Lower lobe of right lung (tissue), 2 donors: ENCODE results near the gene TBL1X. TPM values are rescaled to one million over a fixed set of nuclear protein-coding genes. Genes with fewer than 3 reads are reported as not detected.

ENCODE experiments used
- ATAC-seq, 2 donors: fragments of 200-7000 bp; cut with Tn5 transposase; one replicate each; pipeline ENCODE4 v1.9.1; 2020 to 2022; ENCODE audit warnings: mild to moderate bottlenecking in 2 of 2, moderate library complexity in 2 of 2
- DNase-seq: peaks from one replicate; pipeline ENCODE4 v3.0.0-alpha.2; 2020
- H3K27ac ChIP-seq: fragments of 200-600 bp; one replicate; pipeline ENCODE4 v1.8.0; 2022
- H3K27me3 ChIP-seq: fragments of 200-600 bp; one replicate; pipeline ENCODE4 v1.8.0; 2022; ENCODE audit warnings: low read depth
- H3K36me3 ChIP-seq: fragments of 200-600 bp; one replicate; pipeline ENCODE4 v1.8.0; 2022; ENCODE audit warnings: mild to moderate bottlenecking
- H3K4me1 ChIP-seq: fragments of 200-600 bp; one replicate; pipeline ENCODE4 v1.8.0; 2022
- H3K4me3 ChIP-seq: fragments of 200-600 bp; one replicate; pipeline ENCODE4 v1.8.0; 2022; ENCODE audit warnings: mild to moderate bottlenecking
- H3K9me3 ChIP-seq: fragments of 200-600 bp; one replicate; pipeline ENCODE4 v1.8.0; 2022
- intact Hi-C: fragments of 100-400 bp; cut with DNase I; formaldehyde crosslinking; loops from one replicate; pipeline ENCODE4 v1.11.0; 2022
- total RNA-seq: library from RNA; stranded (reverse); fragmentation: NEBNext Ultra II Directional; extraction: Animal tissue kit (Norgen Biotek cat#: 25700); gene quantifications from one replicate; pipeline ENCODE4 v1.2.1, GENCODE V29; 2021
- TF ChIP-seq, protein P1 (sequence below): fragments of 200-600 bp; IDR thresholded peaks from one replicate; pipeline ENCODE4 v1.8.0; 2022; ENCODE audit warnings: antibody characterized with exemption, mild to moderate bottlenecking
- donor health status: DM: no; HTN: yes; CAD: no; lungs with severe emphysema.

TBL1X gene
- total RNA-seq, 1 donor from 2014 or later = 21.4 TPM

DNA sequence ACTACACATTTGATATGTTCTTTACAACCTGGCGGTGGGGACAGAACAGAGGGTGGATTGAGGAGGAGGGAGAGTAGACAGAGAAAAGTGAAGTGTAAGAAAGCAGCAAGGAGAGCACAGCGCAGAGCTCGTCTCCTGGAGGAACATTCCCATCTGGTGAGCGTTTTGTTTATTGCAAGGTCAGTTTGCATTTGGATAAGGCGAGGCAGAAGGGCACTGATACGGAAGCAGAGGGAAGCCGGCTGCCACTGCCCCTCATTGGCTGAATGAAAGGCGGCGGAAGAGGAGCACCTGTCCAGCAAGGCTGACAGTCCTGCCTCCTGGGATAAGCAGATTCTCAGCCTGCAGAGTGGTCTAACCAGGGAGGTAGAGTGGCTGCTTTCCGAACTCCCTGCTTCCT lies 217.6 kb downstream of the TBL1X start:
- H3K4me3 ChIP-seq = no peak overlapping the region
- DNase-seq = no peak
- intact Hi-C loops = no loop called here
- H3K36me3 ChIP-seq = no peaks in the 10 kb centered on the region
- no peaks in the 10 kb centered on the region for H3K4me1 ChIP-seq
- no peaks in the 10 kb centered on the region for H3K9me3 ChIP-seq
- H3K27ac ChIP-seq = no peak overlapping the region
- no peak for ATAC-seq
- no peaks in the 10 kb centered on the region for H3K27me3 ChIP-seq
- TF ChIP-seq, protein P1, sequence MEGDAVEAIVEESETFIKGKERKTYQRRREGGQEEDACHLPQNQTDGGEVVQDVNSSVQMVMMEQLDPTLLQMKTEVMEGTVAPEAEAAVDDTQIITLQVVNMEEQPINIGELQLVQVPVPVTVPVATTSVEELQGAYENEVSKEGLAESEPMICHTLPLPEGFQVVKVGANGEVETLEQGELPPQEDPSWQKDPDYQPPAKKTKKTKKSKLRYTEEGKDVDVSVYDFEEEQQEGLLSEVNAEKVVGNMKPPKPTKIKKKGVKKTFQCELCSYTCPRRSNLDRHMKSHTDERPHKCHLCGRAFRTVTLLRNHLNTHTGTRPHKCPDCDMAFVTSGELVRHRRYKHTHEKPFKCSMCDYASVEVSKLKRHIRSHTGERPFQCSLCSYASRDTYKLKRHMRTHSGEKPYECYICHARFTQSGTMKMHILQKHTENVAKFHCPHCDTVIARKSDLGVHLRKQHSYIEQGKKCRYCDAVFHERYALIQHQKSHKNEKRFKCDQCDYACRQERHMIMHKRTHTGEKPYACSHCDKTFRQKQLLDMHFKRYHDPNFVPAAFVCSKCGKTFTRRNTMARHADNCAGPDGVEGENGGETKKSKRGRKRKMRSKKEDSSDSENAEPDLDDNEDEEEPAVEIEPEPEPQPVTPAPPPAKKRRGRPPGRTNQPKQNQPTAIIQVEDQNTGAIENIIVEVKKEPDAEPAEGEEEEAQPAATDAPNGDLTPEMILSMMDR = no peak

DNA sequence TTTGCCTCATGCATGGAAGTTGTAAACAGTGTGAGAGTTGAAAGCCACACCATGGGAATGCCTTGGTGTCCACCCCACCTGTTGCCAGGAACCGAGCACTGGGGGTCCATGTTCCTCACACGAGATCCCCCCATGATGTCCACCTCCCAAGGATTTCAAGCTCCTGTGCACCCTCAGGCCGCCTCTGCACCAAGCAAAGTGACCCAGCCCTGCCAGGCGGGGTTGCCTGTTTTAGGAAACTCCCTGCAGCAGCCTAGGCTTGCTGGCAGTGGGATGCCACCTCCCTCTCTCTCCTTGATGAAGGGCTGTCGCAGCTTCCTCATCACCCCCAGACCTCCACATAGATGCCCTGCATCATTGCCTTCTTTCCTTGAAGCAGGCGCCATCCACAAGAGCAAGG lies 218.0 kb downstream of the TBL1X start:
- no peaks in the 10 kb centered on the region for H3K36me3 ChIP-seq
- H3K9me3 ChIP-seq = no peaks in the 10 kb centered on the region
- DNase-seq (no peak), ATAC-seq (no peak)
- intact Hi-C loops = no loop called here
- H3K27me3 ChIP-seq = no peaks in the 10 kb centered on the region
- no peak overlapping the region for H3K4me3 ChIP-seq
- TF ChIP-seq, protein P1 = no peak
- H3K4me1 ChIP-seq = no peaks in the 10 kb centered on the region
- no peak overlapping the region for H3K27ac ChIP-seq

DNA sequence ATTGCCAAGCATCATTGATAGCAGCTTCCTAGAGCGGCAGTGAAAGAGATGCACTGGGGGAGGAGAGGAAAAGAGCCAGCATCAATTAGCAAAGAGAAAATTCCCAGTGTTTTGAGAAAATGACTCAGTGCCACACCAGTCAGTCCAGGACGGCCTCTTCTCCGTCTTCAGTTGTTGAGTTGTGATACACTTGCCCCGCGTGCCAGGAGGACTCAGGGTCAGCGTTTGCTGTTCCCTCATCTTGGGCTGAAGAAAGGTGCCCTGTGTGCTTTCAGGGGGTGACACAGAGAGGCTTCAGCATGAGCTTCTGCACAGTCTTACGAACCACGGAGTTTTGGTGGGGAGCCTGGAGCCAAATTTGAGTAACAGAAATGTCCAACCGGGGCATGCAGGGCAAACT lies 218.5 kb downstream of the TBL1X start:
- Histone ChIP-seq H3K4me3 (no peak overlapping the region), H3K4me1 (no peaks in the 10 kb centered on the region), H3K27ac (no peak overlapping the region), H3K36me3 (no peaks in the 10 kb centered on the region), H3K9me3 (no peaks in the 10 kb centered on the region), H3K27me3 (no peaks in the 10 kb centered on the region)
- intact Hi-C loops = no loop called here
- DNase-seq (no peak), ATAC-seq (no peak)
- TF ChIP-seq, protein P1 = no peak

DNA sequence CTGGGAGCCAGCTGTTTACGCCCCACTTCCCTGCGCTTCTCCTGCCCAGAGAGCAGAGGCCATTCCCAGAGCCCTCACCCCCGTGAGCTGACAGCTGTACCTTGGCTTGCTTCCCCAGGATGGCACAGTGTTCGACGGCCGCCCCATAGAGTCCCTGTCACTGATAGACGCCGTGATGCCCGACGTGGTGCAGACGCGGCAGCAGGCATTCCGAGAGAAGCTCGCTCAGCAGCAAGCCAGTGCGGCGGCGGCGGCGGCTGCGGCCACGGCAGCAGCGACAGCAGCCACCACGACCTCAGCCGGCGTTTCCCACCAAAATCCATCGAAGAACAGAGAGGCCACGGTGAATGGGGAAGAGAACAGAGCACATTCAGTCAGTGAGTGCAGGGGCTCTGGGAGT lies 223.0 kb downstream of the TBL1X start:
- no peaks in the 10 kb centered on the region for H3K27me3 ChIP-seq
- intact Hi-C loops = no loop called here
- no peaks in the 10 kb centered on the region for H3K9me3 ChIP-seq
- TF ChIP-seq, protein P1 = no peak
- no peak for ATAC-seq
- no peak overlapping the region for H3K27ac ChIP-seq
- H3K4me1 ChIP-seq = no peaks in the 10 kb centered on the region
- H3K36me3 ChIP-seq = no peaks in the 10 kb centered on the region
- no peak overlapping the region for H3K4me3 ChIP-seq
- DNase-seq = no peak

DNA sequence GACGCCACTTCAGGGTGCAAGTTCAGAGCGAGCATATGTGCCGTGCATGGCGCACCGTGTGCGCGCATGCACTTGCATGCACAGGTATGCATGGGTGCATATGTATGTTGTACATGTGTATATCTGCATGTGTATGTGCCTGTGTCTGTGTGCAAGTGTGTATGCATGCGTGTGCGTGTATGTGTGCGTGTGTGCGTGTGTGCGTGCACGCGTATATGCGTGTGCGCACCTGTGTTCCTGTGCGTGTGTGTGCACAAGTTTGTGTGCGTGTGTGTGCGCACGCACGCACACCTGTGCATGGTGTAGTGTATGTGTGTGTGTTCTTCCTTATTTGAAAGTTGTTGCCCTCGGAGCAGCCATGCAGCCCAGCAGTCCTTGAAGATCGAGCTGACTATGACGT lies 224.0 kb downstream of the TBL1X start:
- no peaks in the 10 kb centered on the region for H3K4me1 ChIP-seq
- TF ChIP-seq, protein P1 = no peak
- intact Hi-C loops = no loop called here
- ATAC-seq = no peak
- H3K27me3 ChIP-seq = no peaks in the 10 kb centered on the region
- H3K36me3 ChIP-seq = no peaks in the 10 kb centered on the region
- H3K9me3 ChIP-seq = no peaks in the 10 kb centered on the region
- H3K27ac ChIP-seq = no peak overlapping the region
- no peak overlapping the region for H3K4me3 ChIP-seq
- DNase-seq = no peak

DNA sequence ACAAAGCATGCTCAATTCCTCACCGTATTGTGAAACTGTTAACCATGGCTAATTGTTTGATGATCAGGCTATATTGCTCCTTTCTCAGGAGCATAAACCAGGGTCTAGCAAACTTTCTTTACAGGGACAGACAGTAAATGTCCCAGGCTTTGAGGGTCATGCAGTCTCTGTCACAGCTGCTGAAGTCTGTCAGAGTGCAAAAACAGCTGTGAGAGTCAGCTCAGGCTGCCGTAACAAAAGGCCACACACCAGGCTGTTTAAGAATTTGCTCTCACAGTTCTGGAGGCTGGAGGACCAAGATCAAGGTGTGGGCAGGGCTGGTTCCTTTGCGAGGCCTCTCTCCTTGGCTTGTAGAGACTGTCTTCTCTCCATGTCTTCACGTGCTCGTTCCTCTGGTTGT lies 225.2 kb downstream of the TBL1X start:
- Histone ChIP-seq H3K36me3 (no peaks in the 10 kb centered on the region), H3K4me3 (no peak overlapping the region), H3K27ac (no peak overlapping the region), H3K27me3 (no peaks in the 10 kb centered on the region), H3K9me3 (no peaks in the 10 kb centered on the region), H3K4me1 (no peaks in the 10 kb centered on the region)
- intact Hi-C loops = no loop called here
- DNase-seq = no peak
- TF ChIP-seq, protein P1 = no peak
- ATAC-seq = no peak
